ENCODE results near the gene SMCO2. TPM values are rescaled to one million over a fixed set of nuclear protein-coding genes. Genes with fewer than 3 reads are reported as not detected.

The SMCO2 gene
- polyA plus RNA-seq, 3 donors: 17.4 TPM; not detected in 2

DNA sequence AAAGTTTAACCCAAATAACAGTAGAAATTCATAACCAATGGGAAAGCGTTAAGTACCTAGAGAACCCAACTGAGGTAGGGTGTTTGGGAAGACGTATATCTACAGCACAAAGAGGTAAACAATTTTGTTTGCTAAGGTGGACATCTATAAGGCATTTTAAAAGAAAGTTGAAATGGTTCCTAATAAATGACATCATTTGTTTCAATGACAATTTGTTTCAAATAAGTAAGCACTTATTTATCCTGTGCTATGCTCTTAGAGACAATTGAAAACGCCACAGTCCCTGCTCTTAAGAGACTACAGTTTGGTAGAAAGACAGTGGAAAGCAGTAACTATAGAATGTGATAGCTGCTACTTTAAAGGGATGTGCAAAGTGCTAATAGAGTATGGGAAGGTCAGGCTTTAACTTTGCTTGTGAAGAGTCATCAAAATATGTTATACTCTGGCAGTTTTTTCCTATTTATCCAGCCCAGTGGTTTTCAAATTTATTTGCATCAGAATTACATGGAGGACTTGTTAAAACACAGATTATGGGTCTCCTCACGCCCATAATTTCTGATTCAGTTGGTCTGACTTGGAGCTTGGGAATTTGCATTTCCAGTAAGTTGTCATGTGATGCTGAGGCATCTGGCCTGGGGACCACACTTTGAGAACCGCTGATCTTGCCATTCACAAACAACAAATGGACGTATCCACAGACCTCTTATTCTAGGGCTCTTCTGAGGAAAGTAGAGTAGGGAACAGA lies 19.6 kb upstream of the SMCO2 start:
- intact Hi-C loops (cut with micrococcal nuclease): no loop called here
- 100% methylated on average over 1 of the region's 6 CpGs for WGBS (ENCODE audit: insufficient coverage)
- no peaks in the 10 kb centered on the region for H3K79me2 ChIP-seq (ENCODE audit: insufficient read depth, low read length)
- H3K27me3 ChIP-seq (ENCODE audit: control insufficient read depth in 2 of 2, insufficient read depth in 2 of 2, low read length in 2 of 2): no peaks in the 10 kb centered on the region
- H2AFZ ChIP-seq (ENCODE audit: insufficient read depth, low read depth, low read length, poor library complexity, severe bottlenecking): no peak overlapping the region
- H4K20me1 ChIP-seq (ENCODE audit: insufficient read depth, low read length): no peaks in the 10 kb centered on the region
- H3K4me1 ChIP-seq (ENCODE audit: control insufficient read depth in 1 of 2, insufficient read depth in 2 of 2, low read length in 2 of 2): peaks cover 14 to 16% of the 10 kb centered on the region in 2 donors
- H3K36me3 ChIP-seq (replicated peaks in 1 of 2; ENCODE audit: control insufficient read depth in 1 of 2, insufficient read depth in 2 of 2, low read length in 2 of 2): no peaks in the 10 kb centered on the region
- no peak overlapping the region for H3K9ac ChIP-seq (ENCODE audit: insufficient read depth, low read length, poor library complexity, severe bottlenecking)
- Mint-ChIP-seq H3K9me3 (peaks cover 0 to 2% (median 0%) of the 10 kb centered on the region in 7 donors), H3K27ac (no peak overlapping the region), H3K36me3 (no peaks in the 10 kb centered on the region), H3K4me3 (no peak overlapping the region), H3K4me1 (peaks cover 18% of the 10 kb centered on the region), H3K27me3 (ENCODE audit: low read depth in 3 of 3) (peaks cover 0 to 1% (median 0%) of the 10 kb centered on the region in 3 donors)
- no peak overlapping the region for H3K4me3 ChIP-seq (replicated peaks in 1 of 3; ENCODE audit: low read depth in 2 of 3, low read length in 3 of 3)
- DNase-seq: no peak
- no peaks in the 10 kb centered on the region for H3K9me3 ChIP-seq (replicated peaks in 1 of 2; ENCODE audit: control insufficient read depth in 1 of 2, insufficient read depth in 1 of 2, low read length in 2 of 2)
- H3K4me2 ChIP-seq (replicated peaks; ENCODE audit: extremely low read depth, low read length, poor library complexity, severe bottlenecking): no peak overlapping the region
- H3K27ac ChIP-seq (ENCODE audit: low read depth in 1 of 2, low read length in 2 of 2): no peak overlapping the region
- TF ChIP-seq CTCF (IDR thresholded peaks at IDR 0.05): no peak

GRCh38 chr12:27427824-27428223 lies 18.7 kb upstream of the SMCO2 start:
- no peak for DNase-seq
- Histone ChIP-seq H3K36me3 (replicated peaks in 1 of 2; ENCODE audit: control insufficient read depth in 1 of 2, insufficient read depth in 2 of 2, low read length in 2 of 2) (no peaks in the 10 kb centered on the region), H3K27ac (ENCODE audit: low read depth in 1 of 2, low read length in 2 of 2) (no peak overlapping the region), H2AFZ (ENCODE audit: insufficient read depth, low read depth, low read length, poor library complexity, severe bottlenecking) (no peak overlapping the region), H3K9me3 (replicated peaks in 1 of 2; ENCODE audit: control insufficient read depth in 1 of 2, insufficient read depth in 1 of 2, low read length in 2 of 2) (no peaks in the 10 kb centered on the region), H3K79me2 (ENCODE audit: insufficient read depth, low read length) (no peaks in the 10 kb centered on the region), H3K27me3 (ENCODE audit: control insufficient read depth in 2 of 2, insufficient read depth in 2 of 2, low read length in 2 of 2) (no peaks in the 10 kb centered on the region), H3K4me3 (replicated peaks in 1 of 3; ENCODE audit: low read depth in 2 of 3, low read length in 3 of 3) (no peak overlapping the region), H3K4me2 (replicated peaks; ENCODE audit: extremely low read depth, low read length, poor library complexity, severe bottlenecking) (no peak overlapping the region), H4K20me1 (ENCODE audit: insufficient read depth, low read length) (no peaks in the 10 kb centered on the region), H3K4me1 (ENCODE audit: control insufficient read depth in 1 of 2, insufficient read depth in 2 of 2, low read length in 2 of 2) (peaks cover 16 to 18% of the 10 kb centered on the region in 2 donors), H3K9ac (ENCODE audit: insufficient read depth, low read length, poor library complexity, severe bottlenecking) (no peak overlapping the region)
- Mint-ChIP-seq H3K27ac (no peak overlapping the region), H3K27me3 (ENCODE audit: low read depth in 3 of 3) (peaks cover 0 to 1% (median 0%) of the 10 kb centered on the region in 3 donors), H3K4me3 (no peak overlapping the region), H3K4me1 (peaks cover 24% of the 10 kb centered on the region), H3K9me3 (peaks cover 0 to 3% (median 0%) of the 10 kb centered on the region in 7 donors), H3K36me3 (no peaks in the 10 kb centered on the region)
- WGBS (ENCODE audit: insufficient coverage): 100% methylated on average over 2 of the region's 3 CpGs
- intact Hi-C loops (cut with micrococcal nuclease): no loop called here
- TF ChIP-seq CTCF (IDR thresholded peaks at IDR 0.05): no peak
